Panc1 (cell line): ENCODE data around the gene TMCO4. TPM values are rescaled to one million over a fixed set of nuclear protein-coding genes. Genes with fewer than 3 reads are reported as not detected.
A peak's percentile ranks its signal among the peaks of the same experiment; 100 is the strongest.
"Not testable (repeated sequence)": the region's sequence is repeated elsewhere in the genome, so short reads cannot be mapped to it uniquely, and the experiment has no call there.

Experiments used
- ATAC-seq: fragments of 200-7000 bp; cut with Tn5 transposase; 2 replicates; pipeline ENCODE4 v1.9.1; 2020; ENCODE audit warnings: mild to moderate bottlenecking, moderate library complexity
- Bru-seq: library from RNA; stranded (reverse); fragments of 400-500 nt; gene quantifications from one replicate; lab custom pipeline; 2021; lab: Mats Ljungman, UMichigan
- BruChase-seq, 2 experiments: library from RNA; stranded (reverse); fragments of 400-500 nt; gene quantifications; one replicate each; lab custom pipeline; 2021; lab: Mats Ljungman, UMichigan
- BruUV-seq: library from RNA; stranded (reverse); fragments of 400-500 nt; replicated peaks from 2 replicates; lab custom pipeline; 2021; lab: Mats Ljungman, UMichigan
- CTCF ChIA-PET: fragments of 300-600 bp; sonication (Branson Sonifier 250); formaldehyde crosslinking; loops from one replicate; lab custom pipeline; 2022; ENCODE audit warnings: antibody characterized with exemption; lab: Charles Lee
- POLR2A ChIA-PET: fragments of 300-600 bp; sonication (Branson Sonifier 250); formaldehyde crosslinking; loops from one replicate; lab custom pipeline; 2022; ENCODE audit warnings: antibody characterized with exemption; lab: Charles Lee
- DNase-seq: peaks from one replicate; pipeline ENCODE4 v3.0.0-alpha.2; 2010; ENCODE audit warnings: low read depth, low spot score
- H3K27ac ChIP-seq: 2 replicates; pipeline ENCODE4 v1.5.1; 2011; ENCODE audit warnings: mild to moderate bottlenecking, low read length, inconsistent platforms
- H3K27me3 ChIP-seq: fragments of 200-500 bp; sonication (Bioruptor generic); 2 replicates; pipeline ENCODE4 v1.6.0; 2014; ENCODE audit warnings: low read length, inconsistent platforms; ENCODE audit not compliant: control insufficient read depth, insufficient read depth
- H3K36me3 ChIP-seq: fragments of 200-500 bp; sonication (Bioruptor generic); 2 replicates; pipeline ENCODE4 v1.5.1; 2014; ENCODE audit warnings: inconsistent platforms, mild to moderate bottlenecking, low read length, moderate library complexity; ENCODE audit not compliant: control insufficient read depth, insufficient read depth
- H3K4me1 ChIP-seq: 2 replicates; pipeline ENCODE4 v1.5.1; 2011; ENCODE audit warnings: inconsistent platforms, mild to moderate bottlenecking, low read length, moderate library complexity; ENCODE audit not compliant: control insufficient read depth, insufficient read depth
- H3K4me3 ChIP-seq, 2 experiments: 2 replicates each; pipeline ENCODE4 v1.5.1; 2011 to 2012; ENCODE audit warnings: low read depth in 2 of 2, low read length in 2 of 2, mild to moderate bottlenecking in 2 of 2, inconsistent platforms in 1 of 2, moderate library complexity in 1 of 2
- H3K9me3 ChIP-seq: fragments of 200-500 bp; sonication (Bioruptor generic); 2 replicates; pipeline ENCODE4 v1.5.1; 2014; ENCODE audit warnings: low read depth, mild to moderate bottlenecking, inconsistent platforms, low read length, moderate library complexity; ENCODE audit not compliant: control insufficient read depth, insufficient read depth
- CTCF ChIP-seq: fragments of 450-650 bp; IDR thresholded peaks from 2 replicates; pipeline ENCODE4 v1.5.1; 2017; ENCODE audit warnings: mild to moderate bottlenecking
- POLR2AphosphoS5 ChIP-seq: IDR thresholded peaks from 2 replicates; pipeline ENCODE4 v1.6.1; 2012; ENCODE audit warnings: mild to moderate bottlenecking, low read depth, low read length, moderate library complexity
- REST ChIP-seq, 2 experiments: IDR thresholded peaks; 2 replicates each; pipeline ENCODE4 v1.6.1; 2011 to 2012; ENCODE audit warnings: low read depth in 2 of 2, control low read depth in 1 of 2, low read length in 1 of 2, mild to moderate bottlenecking in 1 of 2, moderate library complexity in 1 of 2; ENCODE audit not compliant: insufficient read depth in 1 of 2
- SIN3A ChIP-seq: IDR thresholded peaks from 2 replicates; pipeline ENCODE4 v1.6.1; 2012; ENCODE audit warnings: low read depth, mild to moderate bottlenecking, low read length, moderate library complexity, borderline replicate concordance; ENCODE audit not compliant: insufficient read depth
- TCF7L2 ChIP-seq: IDR thresholded peaks from 2 replicates; pipeline ENCODE4 v1.6.1; 2011; ENCODE audit warnings: mild to moderate bottlenecking, low read depth, low read length, inconsistent platforms
- in situ Hi-C: cut with HindIII; loops from 2 replicates; pipeline ENCODE4 v1.10.0; 2016; ENCODE audit warnings: low sequenced_read_pairs, low pct_unique_long_range_greater_than_20kb
- intact Hi-C: fragments of 100-400 bp; cut with micrococcal nuclease; formaldehyde crosslinking; loops from one replicate; pipeline ENCODE4 v1.10.0; 2022; ENCODE audit not compliant: unreplicated experiment
- long read RNA-seq: library from polyadenylated mRNA; unstranded; transcript quantifications from one replicate; pipeline ENCODE4 v2.0.0, GENCODE V29; 2021; ENCODE audit not compliant: unreplicated experiment
- polyA plus RNA-seq: library from polyadenylated mRNA; unstranded; fragments of >200 nt; gene quantifications from one replicate; pipeline ENCODE4 v1.2.1, GENCODE V29; 2012; ENCODE audit warnings: missing spikeins; ENCODE audit not compliant: insufficient read length
- total RNA-seq: library from RNA; stranded (reverse); gene quantifications from one replicate; pipeline ENCODE4 v1.2.1, GENCODE V29; 2021; ENCODE audit not compliant: unreplicated experiment

TMCO4 gene
- total RNA-seq (13.2 TPM), Bru-seq, nascent RNA (percentile 49 among the genes with signal in this experiment), BruChase-seq, experiment 1, labeled RNA remaining after a 2-hour chase (percentile 52 among the genes with signal in this experiment), BruChase-seq, experiment 2, labeled RNA remaining after a 6-hour chase (percentile 49 among the genes with signal in this experiment)
- 10.3 TPM for polyA plus RNA-seq
- long read RNA-seq, transcript TMCO4-201 (16 exons, 2,974 nt), result major isoform, 5 of 38 reads
- long read RNA-seq, partial matches to known transcripts, result 5 of 38 reads
- long read RNA-seq, other reads (novel, unspliced or antisense), result 28 of 38 reads

GRCh38 chr1:19799230-19800075 is at the start of gene TMCO4:
Gene TMCO4, minus strand, starts transcription at chr1:19799916. Its CDS starts 19,158 bp downstream, at chr1:19780758.
- DNase-seq, result no peak
- Histone ChIP-seq H3K36me3 (no peaks in the 10 kb centered on the region), H3K4me3 (peak within 1 kb of the TSS; percentile 54 to 78), H3K27ac (peak within 1 kb of the TSS; percentile 79), H3K9me3 (no peaks in the 10 kb centered on the region), H3K4me1 (peaks cover 5% of the 10 kb centered on the region), H3K27me3 (no peaks in the 10 kb centered on the region)
- ATAC-seq, result peak; percentile 89
- BruUV-seq, result no TSS peak
- intact Hi-C loops (no loop called here), in situ Hi-C loops (no loop called here)
- POLR2A ChIA-PET, result no interaction called here
- TF ChIP-seq REST (IDR thresholded peaks at IDR 0.05; ENCODE audit: insufficient read depth in 1 of 2, low read depth in 2 of 2, low read length in 1 of 2) (no peak), TCF7L2 (no peak), POLR2AphosphoS5 (no peak), CTCF (no peak; the same call in 1 of the 2 replicates), SIN3A (no peak)
- CTCF ChIA-PET, result no interaction called here

- H3K27me3 ChIP-seq, H3K4me1 ChIP-seq, H3K27ac ChIP-seq, H3K9me3 ChIP-seq, DNase-seq, in situ Hi-C loops, H3K4me3 ChIP-seq, BruUV-seq, ATAC-seq, POLR2A ChIA-PET, intact Hi-C loops, CTCF ChIA-PET, H3K36me3 ChIP-seq: not testable (repeated sequence)
These were observed 49.6 kb upstream of the TMCO4 start for GRCh38 chr1:19849307-19849706.

- H3K27me3 ChIP-seq, BruUV-seq, ATAC-seq, H3K36me3 ChIP-seq, POLR2A ChIA-PET, DNase-seq, H3K9me3 ChIP-seq, H3K4me1 ChIP-seq, intact Hi-C loops, CTCF ChIA-PET, in situ Hi-C loops, H3K27ac ChIP-seq: not testable (repeated sequence)
- peak overlapping the region; percentile 28 to 54 for H3K4me3 ChIP-seq
These were observed 47.6 kb upstream of the TMCO4 start for GRCh38 chr1:19847334-19847733.
